ENCODE measurements around the gene BOC.

Gene BOC

GRCh38 chr3:113251817-113252216 is 40.5 kb downstream of the BOC start:
- TF ChIP-seq, protein P1, sequence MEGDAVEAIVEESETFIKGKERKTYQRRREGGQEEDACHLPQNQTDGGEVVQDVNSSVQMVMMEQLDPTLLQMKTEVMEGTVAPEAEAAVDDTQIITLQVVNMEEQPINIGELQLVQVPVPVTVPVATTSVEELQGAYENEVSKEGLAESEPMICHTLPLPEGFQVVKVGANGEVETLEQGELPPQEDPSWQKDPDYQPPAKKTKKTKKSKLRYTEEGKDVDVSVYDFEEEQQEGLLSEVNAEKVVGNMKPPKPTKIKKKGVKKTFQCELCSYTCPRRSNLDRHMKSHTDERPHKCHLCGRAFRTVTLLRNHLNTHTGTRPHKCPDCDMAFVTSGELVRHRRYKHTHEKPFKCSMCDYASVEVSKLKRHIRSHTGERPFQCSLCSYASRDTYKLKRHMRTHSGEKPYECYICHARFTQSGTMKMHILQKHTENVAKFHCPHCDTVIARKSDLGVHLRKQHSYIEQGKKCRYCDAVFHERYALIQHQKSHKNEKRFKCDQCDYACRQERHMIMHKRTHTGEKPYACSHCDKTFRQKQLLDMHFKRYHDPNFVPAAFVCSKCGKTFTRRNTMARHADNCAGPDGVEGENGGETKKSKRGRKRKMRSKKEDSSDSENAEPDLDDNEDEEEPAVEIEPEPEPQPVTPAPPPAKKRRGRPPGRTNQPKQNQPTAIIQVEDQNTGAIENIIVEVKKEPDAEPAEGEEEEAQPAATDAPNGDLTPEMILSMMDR (IDR thresholded peaks at IDR 0.05; ENCODE audit: insufficient read depth, low read length, poor library complexity, severe bottlenecking), result no peak
- Histone ChIP-seq H3K27me3 (replicated peaks; ENCODE audit: control insufficient read depth, insufficient read depth, low read length) (no peaks in the 10 kb centered on the region; the same call in 1 of the 2 replicates), H3K36me3 (ENCODE audit: control insufficient read depth, insufficient read depth, low read length) (no peaks in the 10 kb centered on the region), H3K4me3 (replicated peaks; ENCODE audit: low read depth, low read length) (no peak overlapping the region)
- no peak for DNase-seq (ENCODE audit: extremely low read depth, insufficient read length)

- no peaks in the 10 kb centered on the region; the same call in 1 of the 2 replicates for H3K27me3 ChIP-seq (replicated peaks; ENCODE audit: control insufficient read depth, insufficient read depth, low read length)
- TF ChIP-seq, protein P1 (IDR thresholded peaks at IDR 0.05; ENCODE audit: insufficient read depth, low read length, poor library complexity, severe bottlenecking), result no peak
- H3K4me3 ChIP-seq (replicated peaks; ENCODE audit: low read depth, low read length), result no peak overlapping the region
- H3K36me3 ChIP-seq (ENCODE audit: control insufficient read depth, insufficient read depth, low read length), result no peaks in the 10 kb centered on the region
- no peak for DNase-seq (ENCODE audit: extremely low read depth, insufficient read length)
Measured at GRCh38 chr3:113252553-113252952, 41.2 kb downstream of the BOC start.

DNA sequence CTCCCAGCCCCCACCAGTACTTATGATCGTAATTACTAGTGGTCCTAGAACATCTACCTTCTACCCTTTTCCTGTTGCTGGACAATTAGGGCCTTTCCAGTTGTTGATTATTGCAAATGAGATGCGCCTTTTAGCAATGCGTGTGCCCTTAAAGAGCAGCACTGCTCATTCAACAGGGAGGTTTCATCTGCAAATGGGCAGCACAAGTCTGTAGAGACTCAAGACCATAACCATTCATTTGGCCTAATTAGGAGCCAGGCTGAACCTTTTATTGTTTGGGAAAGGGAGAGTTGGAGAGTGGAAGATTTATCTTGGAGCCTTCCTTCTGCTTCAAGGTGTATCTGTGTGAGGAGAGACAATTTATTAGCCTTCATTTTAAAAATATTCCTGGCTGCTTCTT is 42.3 kb downstream of the BOC start:
- TF ChIP-seq, protein P1 (IDR thresholded peaks at IDR 0.05; ENCODE audit: insufficient read depth, low read length, poor library complexity, severe bottlenecking), result no peak

DNA sequence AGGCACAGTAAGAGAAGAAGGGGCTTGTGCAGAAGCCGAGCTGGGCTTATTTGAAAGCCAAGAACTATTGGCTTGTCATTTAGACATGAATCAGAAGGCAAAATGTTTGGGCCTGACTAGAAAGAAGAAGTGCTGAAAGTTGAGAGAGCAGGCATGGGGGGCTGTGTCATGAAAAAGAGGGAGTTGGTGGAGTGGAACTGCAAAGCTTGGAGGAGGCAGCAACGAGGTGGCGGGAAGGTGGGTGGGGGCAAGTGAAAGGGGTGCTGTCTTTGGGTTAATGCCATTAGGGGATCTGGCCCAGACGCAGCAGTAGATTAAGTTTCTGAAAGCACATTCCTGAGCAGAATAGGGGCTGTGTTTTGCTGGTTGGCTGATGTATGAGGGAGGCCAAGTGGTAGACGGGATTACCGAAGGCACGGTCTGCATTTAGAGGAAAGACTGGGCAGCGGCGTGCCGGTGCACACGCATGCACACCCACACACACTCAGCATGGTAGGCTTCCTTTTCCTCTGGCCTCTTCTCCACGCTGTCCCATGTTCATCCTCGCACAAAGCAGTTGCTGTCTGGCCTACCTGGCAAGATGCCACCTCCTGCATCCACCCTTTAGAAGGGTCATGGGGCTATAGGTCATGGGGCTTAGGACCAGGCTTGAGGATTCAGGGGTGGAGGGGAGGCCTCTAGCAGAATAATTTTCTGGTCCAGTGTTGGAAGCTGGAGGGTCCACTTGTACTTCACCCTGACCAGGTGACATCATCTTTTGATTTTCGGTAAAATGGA is 43.0 kb downstream of the BOC start:
- no peaks in the 10 kb centered on the region for H3K36me3 ChIP-seq (ENCODE audit: control insufficient read depth, insufficient read depth, low read length)
- H3K4me3 ChIP-seq (replicated peaks; ENCODE audit: low read depth, low read length), result no peak overlapping the region
- no peaks in the 10 kb centered on the region; the same call in 1 of the 2 replicates for H3K27me3 ChIP-seq (replicated peaks; ENCODE audit: control insufficient read depth, insufficient read depth, low read length)
- DNase-seq (ENCODE audit: extremely low read depth, insufficient read length), result no peak
- TF ChIP-seq, protein P1 (IDR thresholded peaks at IDR 0.05; ENCODE audit: insufficient read depth, low read length, poor library complexity, severe bottlenecking), result no peak

More for the DNA sequence above, 42.3 kb downstream of the BOC start:
- DNase-seq (ENCODE audit: extremely low read depth, insufficient read length), result no peak
- Histone ChIP-seq H3K27me3 (replicated peaks; ENCODE audit: control insufficient read depth, insufficient read depth, low read length) (no peaks in the 10 kb centered on the region; the same call in 1 of the 2 replicates), H3K4me3 (replicated peaks; ENCODE audit: low read depth, low read length) (no peak overlapping the region), H3K36me3 (ENCODE audit: control insufficient read depth, insufficient read depth, low read length) (no peaks in the 10 kb centered on the region)

DNA sequence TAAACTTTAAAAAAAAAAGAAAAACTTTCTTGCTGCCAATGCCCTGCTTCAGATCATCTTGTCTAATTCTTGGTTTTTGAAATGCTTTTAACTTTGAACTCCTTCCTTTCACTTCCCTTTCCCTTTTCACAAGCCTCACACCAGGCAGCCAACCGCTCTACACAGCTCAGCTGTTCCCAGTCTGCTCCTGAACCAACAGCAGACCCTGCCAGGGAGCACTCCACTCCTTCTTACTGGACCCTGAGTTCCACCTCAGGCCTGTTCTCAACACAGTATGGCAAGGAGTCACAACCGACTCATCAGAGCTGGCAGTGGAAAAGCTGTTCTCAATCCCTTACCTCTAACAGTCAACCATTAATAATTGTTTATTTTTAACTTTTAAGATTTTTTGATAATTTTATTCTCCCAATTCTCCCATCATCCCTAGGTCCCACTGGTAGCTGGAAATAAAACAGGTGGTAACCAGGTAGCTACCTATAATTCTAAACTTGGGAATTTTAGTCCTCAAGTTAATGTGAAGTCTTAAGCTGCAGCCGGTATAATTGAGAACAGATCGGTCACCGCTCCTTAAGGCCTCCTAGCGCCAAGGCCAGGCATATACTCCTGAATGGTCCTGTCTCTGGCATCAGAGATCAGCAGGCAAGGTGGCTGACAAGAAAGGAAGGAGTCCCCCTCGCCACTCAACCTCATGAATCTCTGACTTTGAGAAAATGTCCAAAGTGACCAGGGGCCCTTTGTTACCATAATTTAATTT is 43.9 kb downstream of the BOC start:
- TF ChIP-seq, protein P1 (IDR thresholded peaks at IDR 0.05; ENCODE audit: insufficient read depth, low read length, poor library complexity, severe bottlenecking), result no peak
- no peaks in the 10 kb centered on the region for H3K36me3 ChIP-seq (ENCODE audit: control insufficient read depth, insufficient read depth, low read length)
- no peaks in the 10 kb centered on the region; the same call in none of the 2 replicates for H3K27me3 ChIP-seq (replicated peaks; ENCODE audit: control insufficient read depth, insufficient read depth, low read length)
- DNase-seq (ENCODE audit: extremely low read depth, insufficient read length), result no peak
- no peak overlapping the region for H3K4me3 ChIP-seq (replicated peaks; ENCODE audit: low read depth, low read length)

Measured in GM06990 (cell line).